Neuronal stem cell (in vitro differentiated cells): ENCODE data around the gene RTP1.
A peak's percentile ranks its signal among the peaks of the same experiment; 100 is the strongest.

Source experiments
- DNase-seq: peaks from one replicate; pipeline ENCODE4 v3.0.0-alpha.2; 2013; ENCODE audit warnings: low spot score
- H2AFZ ChIP-seq: one replicate; pipeline ENCODE4 v1.6.1; 2013; ENCODE audit warnings: mild to moderate bottlenecking, low read length, inconsistent platforms
- H2AK5ac ChIP-seq: 2 replicates; pipeline ENCODE4 v1.6.1; 2013; ENCODE audit warnings: low read depth, mild to moderate bottlenecking, inconsistent platforms, low read length, moderate library complexity, mixed read lengths
- H2BK120ac ChIP-seq: 2 replicates; pipeline ENCODE4 v1.6.1; 2013; ENCODE audit warnings: low read depth, mild to moderate bottlenecking, inconsistent platforms, low read length, moderate library complexity, mixed read lengths
- H2BK12ac ChIP-seq: one replicate; pipeline ENCODE4 v1.6.1; 2013; ENCODE audit warnings: low read length, inconsistent platforms
- H2BK15ac ChIP-seq: 2 replicates; pipeline ENCODE4 v1.6.1; 2013; ENCODE audit warnings: mild to moderate bottlenecking, low read length, inconsistent platforms, mixed read lengths
- H2BK5ac ChIP-seq: one replicate; pipeline ENCODE4 v1.6.1; 2013; ENCODE audit warnings: inconsistent platforms, mild to moderate bottlenecking, low read length, moderate library complexity
- H3K14ac ChIP-seq: one replicate; pipeline ENCODE4 v1.6.1; 2013; ENCODE audit warnings: low read length, inconsistent platforms
- H3K18ac ChIP-seq: 2 replicates; pipeline ENCODE4 v1.6.1; 2013; ENCODE audit warnings: low read length, inconsistent platforms
- H3K23ac ChIP-seq: 2 replicates; pipeline ENCODE4 v1.6.1; 2013; ENCODE audit warnings: low read depth, mild to moderate bottlenecking, mixed read lengths, low read length, inconsistent platforms; ENCODE audit not compliant: poor library complexity
- H3K27ac ChIP-seq: replicated peaks from 3 replicates; pipeline ENCODE4 v1.5.1; 2013; ENCODE audit warnings: low read length, inconsistent platforms
- H3K27me3 ChIP-seq, 3 experiments: 2 replicates each; pipeline ENCODE4 v1.6.1; 2013; ENCODE audit warnings: low read length in 3 of 3, mild to moderate bottlenecking in 2 of 3, inconsistent platforms in 1 of 3, low read depth in 1 of 3, mixed read lengths in 1 of 3, moderate library complexity in 1 of 3; ENCODE audit not compliant: control insufficient read depth in 3 of 3, insufficient read depth in 3 of 3
- H3K36me3 ChIP-seq, 2 donors: replicated peaks in 1 of 2; 2 replicates each; pipeline ENCODE4 v1.6.1; 2013; ENCODE audit warnings: low read length in 2 of 2; ENCODE audit not compliant: control insufficient read depth in 2 of 2, insufficient read depth in 2 of 2
- H3K4ac ChIP-seq: 2 replicates; pipeline ENCODE4 v1.6.1; 2013; ENCODE audit warnings: inconsistent platforms, mild to moderate bottlenecking, low read length, moderate library complexity
- H3K4me1 ChIP-seq, 2 donors: 1 replicate in 1 of 2; 2 replicates in 1 of 2; pipeline ENCODE4 v1.6.1; 2013; ENCODE audit warnings: low read length in 2 of 2, low read depth in 1 of 2; ENCODE audit not compliant: control insufficient read depth in 2 of 2, insufficient read depth in 1 of 2
- H3K4me2 ChIP-seq: one replicate; pipeline ENCODE4 v1.6.1; 2013; ENCODE audit warnings: mild to moderate bottlenecking, low read length, inconsistent platforms; ENCODE audit not compliant: insufficient read depth, poor library complexity, severe bottlenecking
- H3K4me3 ChIP-seq, 2 donors: 2 replicates each; pipeline ENCODE4 v1.5.1; 2013; ENCODE audit warnings: low read length in 2 of 2, mild to moderate bottlenecking in 2 of 2, inconsistent platforms in 1 of 2, moderate library complexity in 1 of 2
- H3K79me1 ChIP-seq: one replicate; pipeline ENCODE4 v1.6.1; 2013; ENCODE audit warnings: low read depth, mild to moderate bottlenecking, inconsistent platforms, low read length, moderate library complexity
- H3K9ac ChIP-seq: one replicate; pipeline ENCODE4 v1.6.1; 2013; ENCODE audit warnings: mild to moderate bottlenecking, low read depth, low read length, inconsistent platforms; ENCODE audit not compliant: poor library complexity
- H3K9me3 ChIP-seq, 2 donors: replicated peaks in 1 of 2; 2 replicates each; pipeline versions ENCODE3 to v1.6.1; 2013; ENCODE audit warnings: low read length in 2 of 2, mild to moderate bottlenecking in 2 of 2, inconsistent platforms in 1 of 2, low read depth in 1 of 2, mixed read lengths in 1 of 2, moderate library complexity in 1 of 2; ENCODE audit not compliant: control insufficient read depth in 2 of 2, insufficient read depth in 1 of 2
- H4K8ac ChIP-seq: one replicate; pipeline ENCODE4 v1.6.1; 2013; ENCODE audit warnings: low read depth, mild to moderate bottlenecking, inconsistent platforms, low read length, moderate library complexity
- H4K91ac ChIP-seq: one replicate; pipeline ENCODE4 v1.6.1; 2013; ENCODE audit warnings: low read length, low read depth, mild to moderate bottlenecking, inconsistent platforms; ENCODE audit not compliant: poor library complexity
- WGBS, 2 donors: extraction: QIAGEN DNeasy Blood & Tissue Kit; methylation state at CpG; one replicate each; pipeline ENCODE4 v1.1.7; 2013; ENCODE audit warnings: missing lambda C conversion rate in 2 of 2, mixed read lengths in 1 of 2; ENCODE audit not compliant: insufficient read length in 2 of 2, insufficient replicate concordance in 1 of 2; ENCODE audit errors: extremely low coverage in 2 of 2; 5-methylcytosine and 5-hydroxymethylcytosine counted together

RTP1 gene

GRCh38 chr3:187183210-187183862 is 13.9 kb upstream of the RTP1 start:
- Histone ChIP-seq H2BK120ac (no peak overlapping the region), H2AFZ (peak overlapping the region; percentile 47), H2AK5ac (no peak overlapping the region), H3K4me2 (no peak overlapping the region), H3K23ac (no peak overlapping the region), H2BK15ac (no peak overlapping the region), H4K8ac (no peak overlapping the region), H3K27me3 (no peaks in the 10 kb centered on the region), H3K4ac (no peak overlapping the region), H3K9me3 (no peaks in the 10 kb centered on the region), H3K4me1 (peaks cover 4 to 11% of the 10 kb centered on the region in 2 donors), H2BK5ac (no peak overlapping the region), H3K4me3 (no peak overlapping the region), H3K18ac (peak overlapping the region; percentile 49), H3K36me3 (no peaks in the 10 kb centered on the region), H3K27ac (peak overlapping the region; percentile 41), H3K9ac (no peak overlapping the region), H3K14ac (no peak overlapping the region), H4K91ac (no peak overlapping the region), H3K79me1 (no peaks in the 10 kb centered on the region), H2BK12ac (no peak overlapping the region)
- no peak for DNase-seq
- no CpG with 5 or more reads among the region's 7 CpGs for WGBS, 2 donors

- Histone ChIP-seq H2BK5ac (no peak overlapping the region), H4K91ac (no peak overlapping the region), H3K18ac (no peak overlapping the region), H4K8ac (no peak overlapping the region), H2BK12ac (no peak overlapping the region), H3K23ac (no peak overlapping the region), H3K79me1 (no peaks in the 10 kb centered on the region), H3K4me1 (peaks cover 4 to 11% of the 10 kb centered on the region in 2 donors), H2BK15ac (no peak overlapping the region), H3K9me3 (no peaks in the 10 kb centered on the region), H3K4me2 (no peak overlapping the region), H3K27me3 (no peaks in the 10 kb centered on the region), H3K4ac (no peak overlapping the region), H3K14ac (no peak overlapping the region), H3K27ac (no peak overlapping the region), H3K9ac (no peak overlapping the region), H2AK5ac (no peak overlapping the region), H2BK120ac (no peak overlapping the region), H2AFZ (no peak overlapping the region), H3K4me3 (no peak overlapping the region), H3K36me3 (no peaks in the 10 kb centered on the region)
- DNase-seq: no peak
- no CpG with 5 or more reads among the region's 6 CpGs for WGBS, 2 donors
Observed at GRCh38 chr3:187183903-187184302, 13.4 kb upstream of the RTP1 start.

GRCh38 chr3:187185759-187186158 is 11.5 kb upstream of the RTP1 start:
- no peak overlapping the region for H2BK120ac ChIP-seq
- H3K4me2 ChIP-seq: no peak overlapping the region
- H3K4me3 ChIP-seq: no peak overlapping the region
- DNase-seq: no peak
- H3K4me1 ChIP-seq: peaks cover 6 to 11% of the 10 kb centered on the region in 2 donors
- H3K36me3 ChIP-seq: no peaks in the 10 kb centered on the region
- no peaks in the 10 kb centered on the region for H3K9me3 ChIP-seq
- no peak overlapping the region for H2BK15ac ChIP-seq
- H2AFZ ChIP-seq: no peak overlapping the region
- H2BK5ac ChIP-seq: no peak overlapping the region
- H3K14ac ChIP-seq: no peak overlapping the region
- H3K27me3 ChIP-seq: no peaks in the 10 kb centered on the region
- no peak overlapping the region for H4K8ac ChIP-seq
- no CpG with 5 or more reads among the region's 4 CpGs for WGBS, 2 donors
- H3K79me1 ChIP-seq: no peaks in the 10 kb centered on the region
- no peak overlapping the region for H4K91ac ChIP-seq
- no peak overlapping the region for H3K27ac ChIP-seq
- H2BK12ac ChIP-seq: no peak overlapping the region
- no peak overlapping the region for H3K18ac ChIP-seq
- H3K23ac ChIP-seq: no peak overlapping the region
- H2AK5ac ChIP-seq: no peak overlapping the region
- no peak overlapping the region for H3K4ac ChIP-seq
- H3K9ac ChIP-seq: no peak overlapping the region

DNA sequence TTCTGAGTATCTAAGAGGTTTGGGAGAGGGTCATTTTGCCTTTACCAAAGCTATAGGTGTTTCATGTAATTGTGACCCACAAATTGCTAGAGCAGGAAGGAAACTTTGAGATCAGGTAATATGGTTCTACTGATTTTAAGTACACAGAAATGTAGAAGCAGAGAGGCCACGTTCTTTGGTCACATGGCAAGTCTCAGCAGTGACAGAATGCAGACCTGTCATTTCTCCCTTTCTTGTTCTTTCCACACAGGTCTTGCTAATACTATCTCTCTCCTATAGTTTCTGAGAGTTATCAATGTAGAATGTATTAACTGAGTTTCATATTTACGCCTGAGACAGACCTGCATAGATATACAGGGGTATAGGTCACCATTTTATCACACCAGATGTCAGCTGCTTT is 10.9 kb upstream of the RTP1 start:
- no peak overlapping the region for H2BK120ac ChIP-seq
- no peak overlapping the region for H3K23ac ChIP-seq
- H3K14ac ChIP-seq: no peak overlapping the region
- H3K4me2 ChIP-seq: no peak overlapping the region
- H2BK15ac ChIP-seq: no peak overlapping the region
- no peaks in the 10 kb centered on the region for H3K36me3 ChIP-seq
- H3K4me1 ChIP-seq: peaks cover 6 to 11% of the 10 kb centered on the region in 2 donors
- no peak overlapping the region for H3K4me3 ChIP-seq
- H3K79me1 ChIP-seq: no peaks in the 10 kb centered on the region
- no CpG with 5 or more reads among the region's 2 CpGs for WGBS, 2 donors
- no peak for DNase-seq
- H3K9ac ChIP-seq: no peak overlapping the region
- H3K27ac ChIP-seq: no peak overlapping the region
- H3K27me3 ChIP-seq: no peaks in the 10 kb centered on the region
- no peak overlapping the region for H2AK5ac ChIP-seq
- H2BK12ac ChIP-seq: no peak overlapping the region
- no peak overlapping the region for H3K4ac ChIP-seq
- no peak overlapping the region for H4K91ac ChIP-seq
- H2BK5ac ChIP-seq: no peak overlapping the region
- no peak overlapping the region for H3K18ac ChIP-seq
- H2AFZ ChIP-seq: no peak overlapping the region
- H4K8ac ChIP-seq: no peak overlapping the region
- H3K9me3 ChIP-seq: no peaks in the 10 kb centered on the region
